Cerebellar nuclear complex (tissue), 1 donor: Measurements from ENCODE around the gene RABEPK.
A peak's percentile ranks its signal among the peaks of the same experiment; 100 is the strongest.
"Not testable (repeated sequence)": the region's sequence is repeated elsewhere in the genome, so short reads cannot be mapped to it uniquely, and the experiment has no call there.

ENCODE experiments used
- DNase-seq, 2 experiments: peaks; one replicate each; lab custom pipeline; 2025; lab: John Stamatoyannopoulos, UW

The RABEPK gene

GRCh38 chr9:125200216-125201047 is at the start of gene RABEPK:
Gene RABEPK (plus strand): TSS chr9:125200542. CDS start chr9:125203014, 2,472 bp downstream.
- peak; percentile 24 to 66 for DNase-seq

DNA sequence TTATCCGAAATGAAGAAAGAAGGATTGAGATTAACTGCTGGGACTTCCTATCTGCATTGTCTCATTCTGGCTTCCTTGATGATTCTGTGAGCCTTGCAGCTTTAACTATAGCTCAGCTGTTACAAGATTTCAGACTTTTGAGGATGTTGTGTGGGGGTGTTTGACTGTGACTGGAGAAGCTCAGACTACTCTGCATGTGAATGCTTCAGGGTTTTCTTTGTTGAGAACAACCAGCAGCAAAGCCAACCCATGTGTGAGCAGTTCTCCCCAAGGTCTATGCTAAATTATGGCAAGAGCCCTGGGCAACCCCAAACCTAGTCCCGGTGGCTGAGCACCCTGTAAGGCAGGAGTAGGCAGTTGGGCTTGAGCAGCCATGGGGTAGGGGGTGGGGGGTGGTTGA is 48.6 kb upstream of the RABEPK start:
- DNase-seq = no peak

DNA sequence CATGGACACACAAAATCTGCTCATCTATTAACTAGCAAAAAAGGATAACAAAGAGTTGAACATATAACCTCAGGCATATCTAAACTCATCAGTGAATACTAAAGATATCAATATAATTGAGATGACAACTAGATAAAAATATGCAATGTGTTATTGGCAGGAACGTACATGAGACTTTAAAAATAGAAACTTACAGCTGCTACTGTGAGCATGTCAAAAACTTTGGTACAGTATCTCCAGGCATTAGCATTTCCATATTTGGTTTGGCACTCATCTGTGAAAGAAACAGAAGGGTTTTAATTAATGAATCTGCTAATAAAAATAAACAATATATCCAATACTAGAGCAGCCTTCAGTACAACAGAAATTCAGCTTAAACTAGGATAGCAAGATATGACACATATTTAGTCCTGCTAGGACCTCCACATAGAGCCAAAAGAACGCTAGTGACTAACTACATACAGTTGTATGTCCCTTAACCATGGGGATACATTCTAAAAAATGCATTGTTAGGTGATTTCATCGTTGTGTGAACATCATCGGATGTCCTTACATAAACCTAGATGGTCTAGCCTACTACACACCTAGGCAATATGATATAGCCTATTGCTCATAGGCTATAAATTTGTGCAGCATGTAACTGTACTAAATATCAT is 46.5 kb upstream of the RABEPK start:
- no peak for DNase-seq

- no peak for DNase-seq
Measured at GRCh38 chr9:125156551-125156950, 43.8 kb upstream of the RABEPK start.

GRCh38 chr9:125160750-125161149 is 39.6 kb upstream of the RABEPK start:
- DNase-seq = no peak

DNA sequence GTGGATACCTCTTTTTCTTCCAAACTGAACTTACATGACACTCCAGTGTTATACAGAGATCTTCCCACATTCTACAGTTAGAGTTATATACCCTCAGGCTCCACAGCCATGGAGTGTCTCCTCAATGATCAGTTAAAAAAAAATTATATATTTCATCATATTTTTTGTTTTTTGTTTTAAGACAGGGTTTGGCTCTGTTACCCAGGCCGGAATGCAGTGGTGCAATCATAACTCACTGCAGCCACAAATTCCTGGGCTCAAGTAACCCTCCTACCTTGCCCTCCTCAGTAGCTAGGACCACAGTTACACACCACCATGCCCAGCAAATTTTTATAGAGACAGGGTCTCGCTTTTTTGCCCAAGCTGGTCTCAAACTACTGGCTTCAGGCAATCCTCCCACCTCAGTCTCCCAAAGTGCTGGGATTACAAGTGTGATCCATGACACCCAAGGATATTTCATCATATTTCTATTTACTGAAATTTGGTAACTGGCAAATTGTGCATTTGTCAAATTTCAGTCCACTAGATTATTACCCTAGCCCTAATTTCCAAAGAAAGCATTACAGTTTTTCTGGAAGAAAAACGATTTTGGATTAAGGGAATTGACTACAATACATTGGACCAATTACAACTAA is 38.9 kb upstream of the RABEPK start:
- DNase-seq = no peak

GRCh38 chr9:125162891-125163290 is 37.5 kb upstream of the RABEPK start:
- not testable (repeated sequence) for DNase-seq

GRCh38 chr9:125166762-125167161 is 33.6 kb upstream of the RABEPK start:
- no peak for DNase-seq

DNA sequence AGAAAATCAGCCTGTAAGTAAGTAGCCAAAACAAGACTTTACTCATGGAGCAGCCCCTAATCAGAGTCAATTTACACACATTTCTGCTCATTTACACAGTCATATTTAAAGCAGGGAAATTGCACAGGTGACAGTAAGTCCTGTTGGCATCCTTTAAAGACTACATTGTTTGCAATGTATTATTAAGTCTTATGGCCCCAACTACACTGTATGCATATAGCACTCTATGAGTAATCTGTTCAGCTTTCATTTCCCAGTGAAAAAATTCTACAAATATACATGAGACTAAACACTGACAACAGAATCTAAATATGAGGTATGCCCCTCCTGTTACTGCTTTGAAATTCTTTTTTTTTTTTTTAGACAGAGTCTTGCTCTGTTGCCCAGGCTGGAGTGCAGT is 30.4 kb upstream of the RABEPK start:
- DNase-seq = no peak

- DNase-seq = no peak
Measured at GRCh38 chr9:125172031-125172755, 28.1 kb upstream of the RABEPK start.

DNA sequence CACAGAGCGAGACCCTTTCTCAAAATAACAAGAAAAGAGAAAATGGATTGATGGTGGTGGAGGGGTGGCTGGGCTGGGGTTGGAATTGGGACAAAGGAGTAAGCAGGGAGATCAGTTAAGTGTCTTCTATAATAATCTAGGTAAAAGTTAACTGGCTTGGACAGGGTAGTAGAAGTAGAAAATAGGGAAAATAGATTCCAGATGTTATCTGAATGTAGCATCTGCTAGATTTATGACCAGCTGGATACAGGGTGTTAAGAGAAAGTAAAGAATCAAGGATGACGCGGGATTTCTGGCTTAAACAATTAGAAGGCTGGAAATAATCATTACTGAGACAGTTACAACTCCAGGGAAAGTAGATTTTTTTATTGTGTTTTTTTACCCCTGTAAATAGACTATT is 23.7 kb upstream of the RABEPK start:
- DNase-seq = no peak

DNA sequence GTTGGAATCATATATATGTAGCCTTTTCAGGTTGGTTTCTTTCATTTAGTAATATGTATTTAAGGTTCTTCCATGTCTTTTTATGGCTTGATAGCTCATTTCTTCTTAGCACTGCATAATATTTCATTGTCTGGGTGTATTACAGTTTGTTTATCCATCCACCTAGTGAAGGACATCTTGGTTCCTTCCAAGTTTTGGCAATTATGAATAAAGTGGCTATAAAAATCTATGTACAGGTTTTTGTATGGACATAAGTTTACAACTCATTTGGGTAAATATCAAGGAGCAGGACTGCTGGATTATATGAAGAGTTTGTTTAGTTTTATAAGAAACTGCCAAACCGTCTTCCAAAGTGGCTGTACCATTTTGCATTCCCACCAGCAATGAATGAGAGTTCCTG is 22.5 kb upstream of the RABEPK start:
- no peak for DNase-seq

DNA sequence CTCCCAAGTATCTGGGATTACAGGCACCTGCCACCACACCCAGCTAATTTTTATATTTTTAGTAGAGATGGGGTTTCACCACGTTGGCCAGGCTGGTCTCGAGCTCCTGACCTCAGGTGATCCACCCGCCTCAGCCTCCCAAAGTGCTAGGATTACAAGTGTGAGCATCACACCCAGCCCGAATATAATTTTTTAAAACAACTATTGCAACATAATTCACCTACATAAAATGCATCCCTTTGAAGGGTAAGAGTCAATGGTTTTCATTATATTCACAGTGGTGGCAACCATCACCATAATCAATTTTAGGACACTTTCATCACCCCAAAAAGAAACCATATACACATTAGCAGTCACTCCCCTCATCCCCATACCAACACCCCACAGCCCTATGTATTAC is 20.6 kb upstream of the RABEPK start:
- DNase-seq = not testable (repeated sequence)

GRCh38 chr9:125180876-125181275 is 19.5 kb upstream of the RABEPK start:
- DNase-seq = no peak

DNA sequence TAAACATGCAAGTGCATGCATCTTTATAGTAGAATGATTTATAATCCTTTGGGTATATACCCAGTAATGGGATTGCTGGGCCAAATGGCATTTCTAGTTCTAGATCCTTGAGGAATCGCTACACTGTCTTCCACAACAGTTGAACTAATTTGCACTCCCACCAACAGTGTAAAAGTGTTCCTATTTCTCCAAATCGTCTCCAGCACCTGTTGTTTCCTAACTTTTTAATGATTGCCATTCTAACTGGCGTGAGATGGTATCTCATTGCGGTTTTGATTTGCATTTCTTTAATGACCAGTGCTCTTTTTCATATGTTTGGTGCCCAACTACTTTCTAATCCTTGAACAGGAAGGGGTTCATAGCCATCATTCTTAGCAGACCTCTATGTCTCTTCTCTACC is 18.6 kb upstream of the RABEPK start:
- DNase-seq = not testable (repeated sequence)

- DNase-seq = no peak
Measured at GRCh38 chr9:125183054-125183453, 17.3 kb upstream of the RABEPK start.

DNA sequence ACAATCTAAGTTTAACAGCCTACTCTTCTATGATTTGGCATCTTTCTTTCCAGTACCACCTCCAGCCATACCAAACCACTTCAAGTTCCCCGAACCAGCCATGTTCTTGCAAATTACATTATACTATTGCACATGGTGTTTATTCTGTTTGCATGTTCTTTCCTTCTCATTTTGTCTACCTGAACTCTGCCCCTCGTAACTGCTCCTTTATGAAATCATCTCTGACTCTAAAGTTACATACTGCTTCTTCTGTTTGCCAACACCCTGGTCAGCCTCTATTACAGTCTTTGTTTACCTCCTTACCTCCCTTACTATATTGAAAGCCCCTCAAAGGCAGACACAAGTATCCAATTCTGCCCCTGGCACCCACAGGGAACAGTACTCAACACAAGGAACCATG is 16.8 kb upstream of the RABEPK start:
- DNase-seq = no peak

DNA sequence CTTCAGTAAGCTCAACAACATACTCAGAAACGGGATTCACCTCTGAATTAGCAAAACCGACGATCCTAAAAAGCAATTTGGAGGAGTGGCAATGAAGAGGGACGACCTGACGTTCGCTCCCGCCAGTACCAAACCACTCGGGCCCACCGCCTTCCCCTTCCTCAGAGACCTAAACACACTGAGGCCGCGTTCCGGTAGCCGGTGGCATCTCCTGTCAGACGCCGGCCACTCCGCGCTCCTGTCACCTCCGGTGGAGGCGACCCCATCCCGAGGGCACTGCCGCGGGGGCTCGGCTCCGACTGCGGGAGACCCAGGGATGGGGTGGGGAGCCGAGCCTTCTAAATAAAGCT is 11.4 kb upstream of the RABEPK start:
- DNase-seq = no peak

DNA sequence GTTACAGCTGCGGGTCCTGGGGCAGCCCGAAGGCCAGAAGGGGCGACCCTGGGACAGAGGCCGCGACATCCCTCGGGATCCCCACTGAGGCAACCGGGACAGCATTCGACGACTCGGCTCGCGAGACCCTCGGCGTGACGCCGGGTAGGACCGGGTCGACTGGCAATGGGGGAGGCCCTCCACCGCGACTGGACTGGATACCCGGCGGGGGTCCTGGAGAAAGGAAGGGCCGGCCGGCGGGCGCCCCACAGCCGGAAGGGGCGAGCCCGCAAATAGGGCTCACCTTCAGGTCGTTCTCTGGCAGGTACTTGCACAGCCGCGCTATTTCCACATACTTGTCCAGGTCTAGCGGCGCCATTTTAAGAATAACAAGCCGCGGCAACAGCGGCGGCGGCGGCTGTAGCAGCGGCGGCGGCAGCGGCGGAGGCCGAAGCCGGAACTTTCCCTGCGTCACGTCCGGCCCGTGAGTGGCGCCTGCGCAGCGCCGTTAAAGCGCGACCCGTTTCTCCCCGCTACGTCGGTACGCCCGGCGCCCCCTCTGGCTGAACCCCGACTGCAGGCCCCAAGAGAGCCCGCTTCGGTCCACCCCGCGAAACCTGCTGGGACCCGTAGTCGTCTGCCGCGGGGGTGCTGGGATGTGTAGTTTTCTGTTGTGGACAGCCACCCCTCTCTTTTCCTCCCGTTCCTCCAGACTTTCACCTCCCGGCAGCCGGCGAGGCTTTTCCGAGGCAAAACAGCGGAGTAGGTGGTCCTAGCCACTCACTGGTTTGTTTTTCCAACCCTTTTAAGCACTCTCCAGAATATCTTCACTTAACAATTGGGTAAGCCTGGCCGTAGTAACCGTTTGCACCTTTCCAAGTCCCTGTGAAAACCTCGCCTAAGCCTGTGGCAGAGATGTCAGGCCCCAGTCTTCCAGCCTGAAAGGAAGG is 10.7 kb upstream of the RABEPK start, which contains the start of gene PPP6C:
PPP6C (minus strand) TSS at position 443 of the 929 bp plus-strand sequence; CDS start at position 358, 85 bp downstream.
- DNase-seq = peak; percentile 71 to 89

- no peak for DNase-seq
Measured at GRCh38 chr9:125190361-125190801, 10.0 kb upstream of the RABEPK start.

DNA sequence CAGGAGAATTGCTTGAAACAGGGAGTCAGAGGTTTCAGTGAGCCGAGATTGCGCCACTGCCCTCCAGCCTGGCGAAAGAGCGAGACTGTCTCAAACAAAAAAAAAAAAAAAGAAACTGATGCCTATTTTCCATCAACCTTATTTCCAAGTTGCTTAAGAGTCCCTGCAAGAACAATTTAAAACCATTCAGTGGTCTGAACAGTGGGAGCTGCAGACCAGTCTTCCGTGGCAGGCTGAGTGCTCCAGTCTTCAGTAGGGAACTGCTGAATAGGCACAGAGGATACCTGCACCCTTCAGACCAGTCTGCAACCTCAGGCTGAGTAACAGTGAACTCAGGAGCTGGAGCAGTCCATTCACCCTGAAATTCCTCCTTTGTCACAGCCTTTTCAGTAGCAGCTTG is 5.9 kb upstream of the RABEPK start:
- not testable (repeated sequence) for DNase-seq
